ENCODE results near the gene RASSF6. TPM values are rescaled to one million over a fixed set of nuclear protein-coding genes. Genes with fewer than 3 reads are reported as not detected.

The RASSF6 gene
- polyA plus RNA-seq, 1 of the 3 experiments (the other 2 are of a cell fraction), result not detected

DNA sequence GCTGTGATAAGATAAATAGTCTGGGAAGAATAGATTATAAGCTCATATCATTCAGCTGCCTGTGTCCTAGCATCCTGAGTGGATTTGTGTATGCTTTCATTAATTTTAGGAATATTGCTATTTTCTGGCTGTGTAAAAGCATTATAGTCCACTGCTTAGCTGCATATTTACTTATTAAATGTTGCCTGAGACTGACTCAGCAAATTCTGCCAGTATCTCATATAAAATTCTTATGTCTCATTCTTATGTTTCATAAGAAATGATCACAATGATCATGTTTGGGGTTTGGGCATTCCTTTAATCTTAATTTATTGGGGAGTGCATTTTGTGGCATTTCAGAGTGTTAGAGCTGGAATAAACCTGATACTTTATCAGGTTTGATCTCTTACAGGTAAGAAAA lies 34.9 kb downstream of the RASSF6 start:
- no peak overlapping the region for H2AFZ ChIP-seq (ENCODE audit: low read depth)
- no peaks in the 10 kb centered on the region for H3K4me1 ChIP-seq (ENCODE audit: control insufficient read depth in 1 of 2, insufficient read depth in 2 of 2, low read depth in 1 of 2, low read length in 1 of 2)
- ChIA-PET CTCF (interaction anchor here (1.0 kb wide), 1 partner anchor 11 kb away, joined by 6 read pairs; no protein-coding TSS in a partner anchor), POLR2A (no interaction called here)
- DNase-seq, result no peak
- no peaks in the 10 kb centered on the region for H3K9me3 ChIP-seq
- H3F3A ChIP-seq (replicated peaks; ENCODE audit: insufficient read depth), result no peaks in the 10 kb centered on the region
- H3K27ac ChIP-seq (ENCODE audit: low read depth in 2 of 2, low read length in 1 of 2), result no peak overlapping the region
- H3K9ac ChIP-seq, result no peak overlapping the region
- no peaks in the 10 kb centered on the region for H3K9me2 ChIP-seq
- H3K27me3 ChIP-seq (ENCODE audit: insufficient read depth), result peaks cover under 1% of the 10 kb centered on the region; the same call in 1 of the 2 replicates
- no peak overlapping the region for H3K4me3 ChIP-seq (ENCODE audit: low read depth in 2 of 2, low read length in 1 of 2)
- H3K4me2 ChIP-seq, result no peak overlapping the region
- H4K20me1 ChIP-seq (ENCODE audit: insufficient read depth), result no peaks in the 10 kb centered on the region
- H3K36me3 ChIP-seq (replicated peaks in 1 of 2; ENCODE audit: control insufficient read depth in 1 of 2, insufficient read depth in 2 of 2, low read length in 1 of 2), result no peaks in the 10 kb centered on the region
- TF ChIP-seq TCF12 (IDR thresholded peaks at IDR 0.05) (no peak), CHD2 (IDR thresholded peaks at IDR 0.05; ENCODE audit: low read length, partially characterized antibody) (no peak), NFIC (IDR thresholded peaks at IDR 0.05; ENCODE audit: borderline replicate concordance) (no peak), RCOR1 (IDR thresholded peaks at IDR 0.05; ENCODE audit: low read length) (no peak)
- TF ChIP-seq, protein P1, sequence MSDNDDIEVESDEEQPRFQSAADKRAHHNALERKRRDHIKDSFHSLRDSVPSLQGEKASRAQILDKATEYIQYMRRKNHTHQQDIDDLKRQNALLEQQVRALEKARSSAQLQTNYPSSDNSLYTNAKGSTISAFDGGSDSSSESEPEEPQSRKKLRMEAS (IDR thresholded peaks at IDR 0.05; ENCODE audit: low read depth), result no peak
- H3K79me2 ChIP-seq (ENCODE audit: insufficient read depth), result no peaks in the 10 kb centered on the region

DNA sequence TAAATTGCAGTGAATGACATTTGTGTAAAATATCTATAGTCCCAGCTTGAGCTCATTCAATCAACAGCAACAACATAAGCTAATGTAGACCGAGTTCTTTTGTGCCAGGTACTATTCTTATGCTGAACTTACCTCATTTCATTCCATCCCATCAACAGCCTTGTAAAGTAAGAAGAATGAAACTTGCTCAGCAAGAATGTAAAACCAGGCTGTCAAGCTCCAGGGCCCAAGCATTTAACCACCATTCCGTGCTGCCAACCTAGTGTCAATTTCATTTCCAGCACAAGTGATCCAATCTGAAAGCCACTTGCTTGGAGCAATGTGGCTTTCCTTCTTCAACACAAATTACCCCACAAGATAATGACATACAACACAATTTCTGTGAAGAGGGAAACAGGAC lies 36.6 kb downstream of the RASSF6 start:
- H3K79me2 ChIP-seq (ENCODE audit: insufficient read depth), result no peaks in the 10 kb centered on the region
- WGBS (ENCODE audit: low lambda C conversion rate), result 13% methylated on average over 2 of the region's 2 CpGs
- CTCF ChIA-PET, result no interaction called here
- H4K20me1 ChIP-seq (ENCODE audit: insufficient read depth), result no peaks in the 10 kb centered on the region
- no peak overlapping the region for H3K4me2 ChIP-seq
- no peaks in the 10 kb centered on the region for H3K9me2 ChIP-seq
- H3F3A ChIP-seq (replicated peaks; ENCODE audit: insufficient read depth), result no peaks in the 10 kb centered on the region
- H3K9me3 ChIP-seq, result no peaks in the 10 kb centered on the region
- no peak overlapping the region for H3K27ac ChIP-seq (ENCODE audit: low read depth in 2 of 2, low read length in 1 of 2)
- H3K4me1 ChIP-seq (ENCODE audit: control insufficient read depth in 1 of 2, insufficient read depth in 2 of 2, low read depth in 1 of 2, low read length in 1 of 2), result no peaks in the 10 kb centered on the region
- DNase-seq, result no peak
- no peaks in the 10 kb centered on the region for H3K27me3 ChIP-seq (ENCODE audit: insufficient read depth)
- no peak overlapping the region for H3K4me3 ChIP-seq (ENCODE audit: low read depth in 2 of 2, low read length in 1 of 2)
- no peaks in the 10 kb centered on the region for H3K36me3 ChIP-seq (replicated peaks in 1 of 2; ENCODE audit: control insufficient read depth in 1 of 2, insufficient read depth in 2 of 2, low read length in 1 of 2)
- H3K9ac ChIP-seq, result no peak overlapping the region
- TF ChIP-seq NFIC (IDR thresholded peaks at IDR 0.05; ENCODE audit: borderline replicate concordance) (no peak), FOXJ3 (CRISPR knock-in tag; IDR thresholded peaks at IDR 0.05) (no peak), RFX5 (IDR thresholded peaks at IDR 0.05; ENCODE audit: low read length) (no peak), MXI1 (IDR thresholded peaks at IDR 0.05; ENCODE audit: low read depth, low read length) (no peak), NRF1 (IDR thresholded peaks at IDR 0.05; ENCODE audit: low read depth, low read length) (no peak), GABPA (IDR thresholded peaks at IDR 0.05; ENCODE audit: low read depth) (no peak), ELF1 (IDR thresholded peaks at IDR 0.05) (no peak)
- TF ChIP-seq, protein P2, sequence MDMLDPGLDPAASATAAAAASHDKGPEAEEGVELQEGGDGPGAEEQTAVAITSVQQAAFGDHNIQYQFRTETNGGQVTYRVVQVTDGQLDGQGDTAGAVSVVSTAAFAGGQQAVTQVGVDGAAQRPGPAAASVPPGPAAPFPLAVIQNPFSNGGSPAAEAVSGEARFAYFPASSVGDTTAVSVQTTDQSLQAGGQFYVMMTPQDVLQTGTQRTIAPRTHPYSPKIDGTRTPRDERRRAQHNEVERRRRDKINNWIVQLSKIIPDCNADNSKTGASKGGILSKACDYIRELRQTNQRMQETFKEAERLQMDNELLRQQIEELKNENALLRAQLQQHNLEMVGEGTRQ (IDR thresholded peaks at IDR 0.05; ENCODE audit: borderline replicate concordance, low read depth, low read length), result no peak
- POLR2A ChIA-PET, result no interaction called here
- no peak overlapping the region for H2AFZ ChIP-seq (ENCODE audit: low read depth)

DNA sequence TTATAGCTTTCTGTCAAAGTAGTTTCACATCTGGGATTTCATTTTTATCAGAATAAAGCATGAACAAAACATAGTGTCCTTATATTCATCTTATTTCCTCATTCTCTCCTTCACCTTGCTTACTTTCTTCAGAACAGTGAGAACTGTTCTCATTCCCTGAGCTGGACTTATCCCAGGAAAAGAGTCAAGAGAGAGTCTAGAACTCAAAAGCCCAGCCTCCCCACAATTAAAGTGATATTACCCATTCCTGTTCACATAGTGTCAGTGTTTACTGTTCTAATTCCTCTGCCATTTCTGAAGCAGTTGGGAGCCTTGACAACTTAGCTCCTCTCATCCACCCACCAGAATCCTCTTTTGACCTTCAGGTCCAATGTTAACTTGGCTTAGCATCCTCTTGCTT lies 42.9 kb downstream of the RASSF6 start:
- Histone ChIP-seq H3K9ac (no peak overlapping the region), H3K9me3 (no peaks in the 10 kb centered on the region), H3F3A (replicated peaks; ENCODE audit: insufficient read depth) (peaks cover 5% of the 10 kb centered on the region), H3K4me3 (ENCODE audit: low read depth in 2 of 2, low read length in 1 of 2) (no peak overlapping the region), H2AFZ (ENCODE audit: low read depth) (no peak overlapping the region), H3K36me3 (replicated peaks in 1 of 2; ENCODE audit: control insufficient read depth in 1 of 2, insufficient read depth in 2 of 2, low read length in 1 of 2) (no peaks in the 10 kb centered on the region), H4K20me1 (ENCODE audit: insufficient read depth) (no peaks in the 10 kb centered on the region), H3K27me3 (ENCODE audit: insufficient read depth) (no peaks in the 10 kb centered on the region), H3K27ac (ENCODE audit: low read depth in 2 of 2, low read length in 1 of 2) (no peak overlapping the region), H3K9me2 (no peaks in the 10 kb centered on the region), H3K4me1 (ENCODE audit: control insufficient read depth in 1 of 2, insufficient read depth in 2 of 2, low read depth in 1 of 2, low read length in 1 of 2) (no peaks in the 10 kb centered on the region), H3K4me2 (no peak overlapping the region), H3K79me2 (ENCODE audit: insufficient read depth) (no peaks in the 10 kb centered on the region)
- ChIA-PET POLR2A (no interaction called here), CTCF (no interaction called here)
- no peak for DNase-seq
- TF ChIP-seq TCF12 (IDR thresholded peaks at IDR 0.05), result no peak
- TF ChIP-seq, protein P3, sequence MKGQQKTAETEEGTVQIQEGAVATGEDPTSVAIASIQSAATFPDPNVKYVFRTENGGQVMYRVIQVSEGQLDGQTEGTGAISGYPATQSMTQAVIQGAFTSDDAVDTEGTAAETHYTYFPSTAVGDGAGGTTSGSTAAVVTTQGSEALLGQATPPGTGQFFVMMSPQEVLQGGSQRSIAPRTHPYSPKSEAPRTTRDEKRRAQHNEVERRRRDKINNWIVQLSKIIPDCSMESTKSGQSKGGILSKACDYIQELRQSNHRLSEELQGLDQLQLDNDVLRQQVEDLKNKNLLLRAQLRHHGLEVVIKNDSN (IDR thresholded peaks at IDR 0.05; ENCODE audit: borderline replicate concordance, low read depth), result no peak
- TF ChIP-seq RCOR1 (IDR thresholded peaks at IDR 0.05; ENCODE audit: low read length), result no peak
- no peak for TF ChIP-seq MEF2A (IDR thresholded peaks at IDR 0.05; ENCODE audit: borderline replicate concordance, low read depth)
- TF ChIP-seq, protein P4, sequence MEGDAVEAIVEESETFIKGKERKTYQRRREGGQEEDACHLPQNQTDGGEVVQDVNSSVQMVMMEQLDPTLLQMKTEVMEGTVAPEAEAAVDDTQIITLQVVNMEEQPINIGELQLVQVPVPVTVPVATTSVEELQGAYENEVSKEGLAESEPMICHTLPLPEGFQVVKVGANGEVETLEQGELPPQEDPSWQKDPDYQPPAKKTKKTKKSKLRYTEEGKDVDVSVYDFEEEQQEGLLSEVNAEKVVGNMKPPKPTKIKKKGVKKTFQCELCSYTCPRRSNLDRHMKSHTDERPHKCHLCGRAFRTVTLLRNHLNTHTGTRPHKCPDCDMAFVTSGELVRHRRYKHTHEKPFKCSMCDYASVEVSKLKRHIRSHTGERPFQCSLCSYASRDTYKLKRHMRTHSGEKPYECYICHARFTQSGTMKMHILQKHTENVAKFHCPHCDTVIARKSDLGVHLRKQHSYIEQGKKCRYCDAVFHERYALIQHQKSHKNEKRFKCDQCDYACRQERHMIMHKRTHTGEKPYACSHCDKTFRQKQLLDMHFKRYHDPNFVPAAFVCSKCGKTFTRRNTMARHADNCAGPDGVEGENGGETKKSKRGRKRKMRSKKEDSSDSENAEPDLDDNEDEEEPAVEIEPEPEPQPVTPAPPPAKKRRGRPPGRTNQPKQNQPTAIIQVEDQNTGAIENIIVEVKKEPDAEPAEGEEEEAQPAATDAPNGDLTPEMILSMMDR (IDR thresholded peaks at IDR 0.05), result no peak
- TF ChIP-seq RFX5 (IDR thresholded peaks at IDR 0.05; ENCODE audit: low read length), result no peak
- no peak for TF ChIP-seq SMC3 (IDR thresholded peaks at IDR 0.05; ENCODE audit: low read depth, low read length)
- TF ChIP-seq CHD2 (IDR thresholded peaks at IDR 0.05; ENCODE audit: low read length, partially characterized antibody), result no peak
- TF ChIP-seq, protein P1 (IDR thresholded peaks at IDR 0.05; ENCODE audit: low read depth), result no peak
- TF ChIP-seq POLR2AphosphoS5 (IDR thresholded peaks at IDR 0.05; ENCODE audit: low read depth, low read length), result no peak
